Neuronal stem cell (in vitro differentiated cells): ENCODE results near the gene TTLL8.

Experiments used
- DNase-seq: peaks from one replicate; pipeline ENCODE4 v3.0.0-alpha.2; 2013; ENCODE audit warnings: low spot score
- H2AFZ ChIP-seq: one replicate; pipeline ENCODE4 v1.6.1; 2013; ENCODE audit warnings: mild to moderate bottlenecking, low read length, inconsistent platforms
- H2AK5ac ChIP-seq: 2 replicates; pipeline ENCODE4 v1.6.1; 2013; ENCODE audit warnings: low read depth, mild to moderate bottlenecking, inconsistent platforms, low read length, moderate library complexity, mixed read lengths
- H2BK120ac ChIP-seq: 2 replicates; pipeline ENCODE4 v1.6.1; 2013; ENCODE audit warnings: low read depth, mild to moderate bottlenecking, inconsistent platforms, low read length, moderate library complexity, mixed read lengths
- H2BK12ac ChIP-seq: one replicate; pipeline ENCODE4 v1.6.1; 2013; ENCODE audit warnings: low read length, inconsistent platforms
- H2BK15ac ChIP-seq: 2 replicates; pipeline ENCODE4 v1.6.1; 2013; ENCODE audit warnings: mild to moderate bottlenecking, low read length, inconsistent platforms, mixed read lengths
- H2BK5ac ChIP-seq: one replicate; pipeline ENCODE4 v1.6.1; 2013; ENCODE audit warnings: inconsistent platforms, mild to moderate bottlenecking, low read length, moderate library complexity
- H3K14ac ChIP-seq: one replicate; pipeline ENCODE4 v1.6.1; 2013; ENCODE audit warnings: low read length, inconsistent platforms
- H3K18ac ChIP-seq: 2 replicates; pipeline ENCODE4 v1.6.1; 2013; ENCODE audit warnings: low read length, inconsistent platforms
- H3K23ac ChIP-seq: 2 replicates; pipeline ENCODE4 v1.6.1; 2013; ENCODE audit warnings: low read depth, mild to moderate bottlenecking, mixed read lengths, low read length, inconsistent platforms; ENCODE audit not compliant: poor library complexity
- H3K27ac ChIP-seq: replicated peaks from 3 replicates; pipeline ENCODE4 v1.5.1; 2013; ENCODE audit warnings: low read length, inconsistent platforms
- H3K27me3 ChIP-seq, 3 experiments: 2 replicates each; pipeline ENCODE4 v1.6.1; 2013; ENCODE audit warnings: low read length in 3 of 3, mild to moderate bottlenecking in 2 of 3, inconsistent platforms in 1 of 3, low read depth in 1 of 3, mixed read lengths in 1 of 3, moderate library complexity in 1 of 3; ENCODE audit not compliant: control insufficient read depth in 3 of 3, insufficient read depth in 3 of 3
- H3K36me3 ChIP-seq, 2 donors: replicated peaks in 1 of 2; 2 replicates each; pipeline ENCODE4 v1.6.1; 2013; ENCODE audit warnings: low read length in 2 of 2; ENCODE audit not compliant: control insufficient read depth in 2 of 2, insufficient read depth in 2 of 2
- H3K4ac ChIP-seq: 2 replicates; pipeline ENCODE4 v1.6.1; 2013; ENCODE audit warnings: inconsistent platforms, mild to moderate bottlenecking, low read length, moderate library complexity
- H3K4me1 ChIP-seq, 2 donors: 1 replicate in 1 of 2; 2 replicates in 1 of 2; pipeline ENCODE4 v1.6.1; 2013; ENCODE audit warnings: low read length in 2 of 2, low read depth in 1 of 2; ENCODE audit not compliant: control insufficient read depth in 2 of 2, insufficient read depth in 1 of 2
- H3K4me2 ChIP-seq: one replicate; pipeline ENCODE4 v1.6.1; 2013; ENCODE audit warnings: mild to moderate bottlenecking, low read length, inconsistent platforms; ENCODE audit not compliant: insufficient read depth, poor library complexity, severe bottlenecking
- H3K4me3 ChIP-seq, 2 donors: 2 replicates each; pipeline ENCODE4 v1.5.1; 2013; ENCODE audit warnings: low read length in 2 of 2, mild to moderate bottlenecking in 2 of 2, inconsistent platforms in 1 of 2, moderate library complexity in 1 of 2
- H3K79me1 ChIP-seq: one replicate; pipeline ENCODE4 v1.6.1; 2013; ENCODE audit warnings: low read depth, mild to moderate bottlenecking, inconsistent platforms, low read length, moderate library complexity
- H3K9ac ChIP-seq: one replicate; pipeline ENCODE4 v1.6.1; 2013; ENCODE audit warnings: mild to moderate bottlenecking, low read depth, low read length, inconsistent platforms; ENCODE audit not compliant: poor library complexity
- H3K9me3 ChIP-seq, 2 donors: replicated peaks in 1 of 2; 2 replicates each; pipeline versions ENCODE3 to v1.6.1; 2013; ENCODE audit warnings: low read length in 2 of 2, mild to moderate bottlenecking in 2 of 2, inconsistent platforms in 1 of 2, low read depth in 1 of 2, mixed read lengths in 1 of 2, moderate library complexity in 1 of 2; ENCODE audit not compliant: control insufficient read depth in 2 of 2, insufficient read depth in 1 of 2
- H4K8ac ChIP-seq: one replicate; pipeline ENCODE4 v1.6.1; 2013; ENCODE audit warnings: low read depth, mild to moderate bottlenecking, inconsistent platforms, low read length, moderate library complexity
- H4K91ac ChIP-seq: one replicate; pipeline ENCODE4 v1.6.1; 2013; ENCODE audit warnings: low read length, low read depth, mild to moderate bottlenecking, inconsistent platforms; ENCODE audit not compliant: poor library complexity
- WGBS, 2 donors: extraction: QIAGEN DNeasy Blood & Tissue Kit; methylation state at CpG; one replicate each; pipeline ENCODE4 v1.1.7; 2013; ENCODE audit warnings: missing lambda C conversion rate in 2 of 2, mixed read lengths in 1 of 2; ENCODE audit not compliant: insufficient read length in 2 of 2, insufficient replicate concordance in 1 of 2; ENCODE audit errors: extremely low coverage in 2 of 2; 5-methylcytosine and 5-hydroxymethylcytosine counted together

The TTLL8 gene

DNA sequence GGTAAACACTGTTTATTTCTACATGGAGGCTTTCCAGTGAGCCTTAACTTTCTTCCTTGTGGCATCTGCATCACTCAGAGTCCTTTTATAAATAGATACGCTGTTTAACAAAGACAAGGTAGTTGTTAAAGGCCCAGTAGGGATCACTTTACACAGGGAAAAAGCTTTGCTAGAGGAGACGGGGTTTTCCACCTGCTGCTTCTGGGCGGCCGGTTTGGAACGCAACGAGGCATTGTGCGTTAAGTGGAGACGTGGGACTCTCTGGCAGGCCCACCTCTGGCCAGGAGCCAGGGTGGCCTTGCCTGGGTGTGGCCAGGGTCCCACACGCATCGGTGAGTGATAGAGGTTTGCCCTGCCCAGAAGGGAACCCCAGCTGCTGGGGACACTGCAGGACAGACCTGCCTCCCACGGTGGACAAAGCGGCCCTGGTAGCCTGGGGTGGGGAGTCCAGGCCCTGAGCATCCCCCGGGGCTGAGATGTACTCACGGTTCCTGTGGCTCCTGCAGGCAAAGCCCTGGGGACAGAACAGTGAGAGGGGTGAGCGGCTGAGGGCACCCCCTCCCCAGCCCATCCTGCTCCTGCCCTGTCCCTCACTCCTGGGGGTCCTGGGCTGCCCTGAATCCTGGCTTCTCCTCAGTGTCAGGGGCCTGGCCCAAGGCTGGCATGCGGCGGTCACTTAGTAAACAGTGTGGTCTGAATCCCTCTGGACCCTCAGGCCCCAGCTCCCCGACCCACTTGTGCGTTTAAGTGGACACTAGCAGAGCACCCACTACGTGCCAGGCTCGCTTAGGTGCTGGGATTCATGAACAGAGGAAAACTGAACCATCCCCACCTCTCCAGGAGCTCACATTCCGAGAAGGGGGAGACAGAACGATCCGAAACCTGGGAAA lies 49.7 kb downstream of the TTLL8 start:
- no peak overlapping the region for H3K4me2 ChIP-seq
- no CpG with 5 or more reads among the region's 24 CpGs for WGBS, 2 donors
- no peak for DNase-seq
- H3K36me3 ChIP-seq = no peaks in the 10 kb centered on the region
- H2BK5ac ChIP-seq = no peak overlapping the region
- H3K4ac ChIP-seq = no peak overlapping the region
- H3K14ac ChIP-seq = no peak overlapping the region
- peak overlapping the region; percentile 63 for H2BK120ac ChIP-seq
- peaks cover 0 to 2% of the 10 kb centered on the region in 2 donors for H3K9me3 ChIP-seq
- H3K27ac ChIP-seq = no peak overlapping the region
- H2AK5ac ChIP-seq = peak overlapping the region; percentile 88
- peaks cover 0 to 4% of the 10 kb centered on the region in 2 donors for H3K4me1 ChIP-seq
- H3K4me3 ChIP-seq = no peak overlapping the region
- no peak overlapping the region for H2BK12ac ChIP-seq
- H4K91ac ChIP-seq = no peak overlapping the region
- H3K23ac ChIP-seq = no peak overlapping the region
- no peak overlapping the region for H3K9ac ChIP-seq
- H2AFZ ChIP-seq = no peak overlapping the region
- peak overlapping the region; percentile 52 for H3K18ac ChIP-seq
- no peak overlapping the region for H4K8ac ChIP-seq
- no peaks in the 10 kb centered on the region for H3K79me1 ChIP-seq
- H3K27me3 ChIP-seq = peaks cover 4 to 86% (median 36%) of the 10 kb centered on the region in 3 experiments
- peak overlapping the region; percentile 9 for H2BK15ac ChIP-seq

GRCh38 chr22:50007057-50007511 lies 51.0 kb downstream of the TTLL8 start:
- Histone ChIP-seq H3K9ac (no peak overlapping the region), H3K4me1 (peaks cover 0 to 6% of the 10 kb centered on the region in 2 donors), H4K8ac (no peak overlapping the region), H2BK12ac (no peak overlapping the region), H2BK15ac (no peak overlapping the region), H3K14ac (no peak overlapping the region), H3K27ac (no peak overlapping the region), H2AK5ac (no peak overlapping the region), H3K4me2 (no peak overlapping the region), H3K9me3 (peaks cover 0 to 2% of the 10 kb centered on the region in 2 donors), H3K18ac (no peak overlapping the region), H2BK120ac (no peak overlapping the region), H3K79me1 (no peaks in the 10 kb centered on the region), H4K91ac (no peak overlapping the region), H3K23ac (no peak overlapping the region), H3K36me3 (no peaks in the 10 kb centered on the region), H3K4ac (no peak overlapping the region), H3K27me3 (peaks cover 4 to 81% (median 23%) of the 10 kb centered on the region in 3 experiments), H2BK5ac (no peak overlapping the region), H2AFZ (no peak overlapping the region), H3K4me3 (no peak overlapping the region)
- no CpG with 5 or more reads among the region's 3 CpGs for WGBS, 2 donors
- DNase-seq = no peak

- no peak overlapping the region for H4K8ac ChIP-seq
- H3K79me1 ChIP-seq = no peaks in the 10 kb centered on the region
- H3K14ac ChIP-seq = no peak overlapping the region
- DNase-seq = no peak
- H3K27ac ChIP-seq = no peak overlapping the region
- H3K4ac ChIP-seq = no peak overlapping the region
- peaks cover 0 to 11% of the 10 kb centered on the region in 2 donors for H3K4me1 ChIP-seq
- H2BK12ac ChIP-seq = no peak overlapping the region
- H2BK5ac ChIP-seq = no peak overlapping the region
- no peak overlapping the region for H3K23ac ChIP-seq
- H2BK120ac ChIP-seq = no peak overlapping the region
- H3K4me3 ChIP-seq = no peak overlapping the region
- H3K4me2 ChIP-seq = no peak overlapping the region
- no peak overlapping the region for H2AK5ac ChIP-seq
- H2AFZ ChIP-seq = no peak overlapping the region
- no peak overlapping the region for H3K9ac ChIP-seq
- WGBS, 2 donors = no CpG with 5 or more reads among the region's 4 CpGs
- H3K36me3 ChIP-seq = no peaks in the 10 kb centered on the region
- no peak overlapping the region for H3K18ac ChIP-seq
- peaks cover 2 to 83% (median 13%) of the 10 kb centered on the region in 3 experiments for H3K27me3 ChIP-seq
- peaks cover 0 to 2% of the 10 kb centered on the region in 2 donors for H3K9me3 ChIP-seq
- H4K91ac ChIP-seq = no peak overlapping the region
- H2BK15ac ChIP-seq = no peak overlapping the region
These were observed 53.2 kb downstream of the TTLL8 start for GRCh38 chr22:50004918-50005317.

- no peak overlapping the region for H3K9ac ChIP-seq
- H2AFZ ChIP-seq = no peak overlapping the region
- H3K79me1 ChIP-seq = no peaks in the 10 kb centered on the region
- H3K23ac ChIP-seq = peak overlapping the region; percentile 65
- H2BK120ac ChIP-seq = no peak overlapping the region
- no CpG with 5 or more reads among the region's 7 CpGs for WGBS, 2 donors
- no peak overlapping the region for H3K4ac ChIP-seq
- no peak overlapping the region for H4K8ac ChIP-seq
- no peak for DNase-seq
- no peak overlapping the region for H2BK15ac ChIP-seq
- H3K4me3 ChIP-seq = no peak overlapping the region
- no peak overlapping the region for H3K4me2 ChIP-seq
- H2BK12ac ChIP-seq = no peak overlapping the region
- H3K36me3 ChIP-seq = no peaks in the 10 kb centered on the region
- peak overlapping the region; percentile 31 for H3K14ac ChIP-seq
- no peak overlapping the region for H2AK5ac ChIP-seq
- H3K4me1 ChIP-seq = peaks cover 0 to 20% of the 10 kb centered on the region in 2 donors
- H3K27ac ChIP-seq = no peak overlapping the region
- no peak overlapping the region for H3K18ac ChIP-seq
- no peak overlapping the region for H4K91ac ChIP-seq
- peaks cover 3 to 80% (median 17%) of the 10 kb centered on the region in 3 experiments for H3K27me3 ChIP-seq
- peaks cover 0 to 3% of the 10 kb centered on the region in 2 donors for H3K9me3 ChIP-seq
- no peak overlapping the region for H2BK5ac ChIP-seq
These were observed 55.3 kb downstream of the TTLL8 start for GRCh38 chr22:50002791-50003190.
